H1 (cell line): Measurements from ENCODE around the gene POLA1. TPM values are rescaled to one million over a fixed set of nuclear protein-coding genes. Genes with fewer than 3 reads are reported as not detected.

Experiments
- CTCF ChIA-PET: fragments of 300-600 bp; sonication (Branson Sonifier 250); formaldehyde crosslinking; loops from one replicate; lab custom pipeline; 2021; ENCODE audit not compliant: partially characterized antibody; lab: Charles Lee
- POLR2A ChIA-PET: fragments of 300-600 bp; sonication (Branson Sonifier 250); formaldehyde crosslinking; loops from one replicate; lab custom pipeline; 2021; ENCODE audit warnings: inconsistent platforms; ENCODE audit not compliant: partially characterized antibody; lab: Charles Lee
- DNase-seq, 2 experiments: peaks; one replicate each; pipeline versions ENCODE4 v3.0.0 to v3.0.0-alpha.2; 2010 to 2022; ENCODE audit warnings: low spot score in 2 of 2, low read depth in 1 of 2, mixed read lengths in 1 of 2
- FAIRE-seq: peaks from 2 replicates; lab custom pipeline; 2011; peaks lifted over from hg19 to GRCh38; lab: Jason Lieb, UNC
- H2AFZ ChIP-seq: 2 replicates; pipeline ENCODE4 v1.8.1; 2012; ENCODE audit warnings: low read length, inconsistent platforms
- H2AK5ac ChIP-seq: 2 replicates; pipeline ENCODE4 v1.6.1; 2013; ENCODE audit warnings: low read depth, low read length
- H2BK120ac ChIP-seq: replicated peaks from 2 replicates; pipeline ENCODE3; 2013; ENCODE audit warnings: low read depth, low read length, inconsistent platforms
- H2BK12ac ChIP-seq: 2 replicates; pipeline ENCODE4 v1.6.1; 2013; ENCODE audit warnings: low read depth, low read length
- H2BK15ac ChIP-seq: 2 replicates; pipeline ENCODE4 v1.6.1; 2013; ENCODE audit warnings: low read length
- H2BK20ac ChIP-seq: 2 replicates; pipeline ENCODE4 v1.6.1; 2013; ENCODE audit warnings: low read length
- H2BK5ac ChIP-seq: 2 replicates; pipeline ENCODE4 v1.6.1; 2013; ENCODE audit warnings: low read depth, low read length
- H3K14ac ChIP-seq: 2 replicates; pipeline ENCODE4 v1.6.1; 2013; ENCODE audit warnings: inconsistent platforms; ENCODE audit not compliant: insufficient read length
- H3K18ac ChIP-seq: 2 replicates; pipeline ENCODE4 v1.6.1; 2013; ENCODE audit warnings: low read length; ENCODE audit errors: extremely low read depth
- H3K23ac ChIP-seq: 2 replicates; pipeline ENCODE4 v1.6.1; 2013; ENCODE audit warnings: inconsistent platforms; ENCODE audit not compliant: insufficient read length
- H3K23me2 ChIP-seq: 2 replicates; pipeline ENCODE4 v1.6.1; 2013; ENCODE audit warnings: low read depth, low read length
- H3K27ac ChIP-seq: 2 replicates; pipeline ENCODE4 v1.6.1; 2011; ENCODE audit warnings: low read depth, low read length, inconsistent platforms
- H3K27me3 ChIP-seq, 4 experiments: replicated peaks in 1 of 4; 1 replicate in 1 of 4; 2 replicates in 3 of 4; pipeline versions ENCODE4 v1.6.1 to v1.8.1; 2011 to 2013; ENCODE audit warnings: low read length in 3 of 4, mild to moderate bottlenecking in 3 of 4, inconsistent platforms in 2 of 4, mixed read lengths in 2 of 4, moderate library complexity in 1 of 4; ENCODE audit not compliant: control insufficient read depth in 3 of 4, insufficient read depth in 3 of 4; ENCODE audit errors: extremely low read depth in 1 of 4
- H3K36me3 ChIP-seq, 4 experiments: 2 replicates each; pipeline versions ENCODE4 v1.6.1 to v1.8.1; 2011 to 2013; ENCODE audit warnings: mild to moderate bottlenecking in 4 of 4, low read length in 3 of 4, moderate library complexity in 2 of 4, control low read depth in 1 of 4, inconsistent platforms in 1 of 4; ENCODE audit not compliant: insufficient read depth in 4 of 4, control insufficient read depth in 2 of 4
- H3K4ac ChIP-seq: replicated peaks from 2 replicates; pipeline ENCODE3; 2013; ENCODE audit warnings: low read length, low read depth, mixed read lengths, inconsistent platforms; ENCODE audit not compliant: insufficient read length
- H3K4me1 ChIP-seq, 4 experiments: replicated peaks in 1 of 4; 1 replicate in 1 of 4; 2 replicates in 3 of 4; pipeline versions ENCODE4 v1.6.1 to v1.8.1; 2011 to 2013; ENCODE audit warnings: low read length in 3 of 4, inconsistent platforms in 2 of 4, mixed read lengths in 1 of 4; ENCODE audit not compliant: insufficient read depth in 4 of 4, control insufficient read depth in 3 of 4
- H3K4me2 ChIP-seq, 2 experiments: 2 replicates each; pipeline versions ENCODE4 v1.6.1 to v1.8.1; 2011 to 2013; ENCODE audit warnings: low read depth in 2 of 2, low read length in 2 of 2, control low read depth in 1 of 2, inconsistent platforms in 1 of 2, mild to moderate bottlenecking in 1 of 2; ENCODE audit not compliant: insufficient read depth in 1 of 2
- H3K4me3 ChIP-seq, 4 experiments: fragments of 200-600, 300-600 bp in 1 of 4; sonication (generic), shearing (Covaris generic), sonication (Bioruptor Twin) in 1 of 4; 2 replicates each; pipeline versions ENCODE4 v1.5.1 to v1.8.1; 2011 to 2016; ENCODE audit warnings: low read length in 4 of 4, low read depth in 3 of 4, control low read depth in 2 of 4, inconsistent platforms in 2 of 4, mild to moderate bottlenecking in 2 of 4, mixed read lengths in 1 of 4, moderate library complexity in 1 of 4; ENCODE audit not compliant: insufficient read depth in 2 of 4; ENCODE audit errors: extremely low read depth in 1 of 4
- H3K56ac ChIP-seq: replicated peaks from 2 replicates; pipeline ENCODE3; 2013; ENCODE audit warnings: low read depth, mild to moderate bottlenecking, mixed read lengths, low read length, inconsistent platforms; ENCODE audit not compliant: insufficient read length
- H3K79me1 ChIP-seq: 2 replicates; pipeline ENCODE4 v1.6.1; 2013; ENCODE audit warnings: low read depth, low read length, control low read depth
- H3K79me2 ChIP-seq, 2 experiments: 2 replicates each; pipeline versions ENCODE4 v1.6.1 to v1.8.1; 2012 to 2013; ENCODE audit warnings: low read length in 2 of 2, mild to moderate bottlenecking in 2 of 2, inconsistent platforms in 1 of 2; ENCODE audit not compliant: insufficient read depth in 2 of 2, control insufficient read depth in 1 of 2
- H3K9ac ChIP-seq, 4 experiments: replicated peaks in 1 of 4; 1 replicate in 1 of 4; 2 replicates in 3 of 4; pipeline versions ENCODE4 v1.6.1 to v1.8.1; 2011 to 2013; ENCODE audit warnings: low read depth in 3 of 4, low read length in 3 of 4, control low read depth in 2 of 4, mild to moderate bottlenecking in 2 of 4, moderate library complexity in 2 of 4, inconsistent platforms in 1 of 4; ENCODE audit errors: extremely low read depth in 1 of 4
- H3K9me3 ChIP-seq, 2 experiments: 2 replicates each; pipeline versions ENCODE4 v1.6.1 to v1.8.1; 2012 to 2013; ENCODE audit warnings: mild to moderate bottlenecking in 2 of 2, moderate library complexity in 2 of 2, control low read depth in 1 of 2, inconsistent platforms in 1 of 2, low read depth in 1 of 2, low read length in 1 of 2, mixed read lengths in 1 of 2; ENCODE audit not compliant: insufficient read depth in 2 of 2
- H4K20me1 ChIP-seq, 2 experiments: replicated peaks in 1 of 2; 2 replicates each; pipeline versions ENCODE3 to v1.8.1; 2011 to 2013; ENCODE audit warnings: inconsistent platforms in 2 of 2, low read length in 2 of 2, mild to moderate bottlenecking in 1 of 2; ENCODE audit not compliant: insufficient read depth in 2 of 2, control insufficient read depth in 1 of 2
- H4K5ac ChIP-seq: 2 replicates; pipeline ENCODE4 v1.6.1; 2013; ENCODE audit warnings: low read length, low read depth, mixed read lengths, inconsistent platforms; ENCODE audit not compliant: insufficient read length
- H4K8ac ChIP-seq: 2 replicates; pipeline ENCODE4 v1.8.0; 2013; ENCODE audit warnings: mild to moderate bottlenecking, moderate library complexity, low read length, inconsistent platforms; ENCODE audit not compliant: insufficient read depth; ENCODE audit errors: extremely low read depth
- H4K91ac ChIP-seq: replicated peaks from 2 replicates; pipeline ENCODE3; 2013; ENCODE audit warnings: low read length, mixed read lengths, inconsistent platforms; ENCODE audit not compliant: insufficient read length
- CEBPB ChIP-seq: IDR thresholded peaks from 2 replicates; pipeline ENCODE4 v1.6.1; 2012; ENCODE audit warnings: low read depth, low read length
- GABPA ChIP-seq: IDR thresholded peaks from 2 replicates; pipeline ENCODE4 v1.6.1; 2011; ENCODE audit warnings: mild to moderate bottlenecking, low read length, moderate library complexity, borderline replicate concordance; ENCODE audit not compliant: insufficient read depth
- GTF2F1 ChIP-seq: IDR thresholded peaks from 2 replicates; pipeline ENCODE4 v1.6.1; 2012; ENCODE audit warnings: low read depth, low read length, improper control_type of control experiment, borderline replicate concordance
- JUND ChIP-seq: IDR thresholded peaks from 2 replicates; pipeline ENCODE4 v1.6.1; 2011; ENCODE audit warnings: mild to moderate bottlenecking, improper control_type of control experiment, low read length
- RAD21 ChIP-seq, 2 experiments: IDR thresholded peaks in 1 of 2; conservative IDR thresholded peaks in 1 of 2; 2 replicates each; pipeline ENCODE4 v1.6.1; 2011; ENCODE audit warnings: low read depth in 2 of 2, low read length in 2 of 2, improper control_type of control experiment in 1 of 2, inconsistent platforms in 1 of 2, mild to moderate bottlenecking in 1 of 2, moderate library complexity in 1 of 2
- RNF2 ChIP-seq: fragments of 200-900, 300-1000 bp; sonication (generic); IDR thresholded peaks from 2 replicates; pipeline ENCODE4 v1.7.1; 2016; ENCODE audit warnings: borderline replicate concordance, low read depth, mild to moderate bottlenecking, antibody characterized with exemption, low read length; ENCODE audit not compliant: poor library complexity, severe bottlenecking; ENCODE audit errors: missing control alignments
- RXRA ChIP-seq: IDR thresholded peaks from 2 replicates; pipeline ENCODE4 v1.6.1; 2011; ENCODE audit warnings: low read depth, mild to moderate bottlenecking, low read length, moderate library complexity; ENCODE audit not compliant: insufficient read depth
- WGBS, 2 experiments: shearing (Covaris generic) in 1 of 2; methylation state at CpG; one replicate each; pipeline versions ENCODE4 v1.1.6 to v1.1.7; 2013 to 2015; ENCODE audit warnings: low lambda C conversion rate in 2 of 2, mixed read lengths in 2 of 2, inconsistent platforms in 1 of 2, low coverage in 1 of 2, missing lambda C conversion rate in 1 of 2; ENCODE audit not compliant: insufficient replicate concordance in 2 of 2, insufficient coverage in 1 of 2, insufficient read length in 1 of 2; ENCODE audit errors: extremely low coverage in 1 of 2, missing lambda C conversion rate in 1 of 2; 5-methylcytosine and 5-hydroxymethylcytosine counted together
- polyA plus RNA-seq, 7 experiments: library from polyadenylated mRNA; depleted of rRNA in 3 of 7; stranded (reverse) in 5 of 7; unstranded in 2 of 7; fragments of >200 nt in 5 of 7; fragments of 200-250 nt in 2 of 7; gene quantifications; 1 replicate in 5 of 7; 2 replicates in 1 of 7; 4 replicates in 1 of 7; pipeline versions ENCODE4 v1.2.1 to v1.2.3, GENCODE V29; 2011 to 2013; ENCODE audit warnings: missing spikeins in 2 of 7, mixed read lengths in 2 of 7
- total RNA-seq: library from RNA; stranded (reverse); fragmentation: NEBNext Ultra II Directional; extraction: Animal tissue kit (Norgen Biotek cat#: 25700); gene quantifications from 2 replicates; pipeline ENCODE4 v1.2.1, GENCODE V29; 2021
- TF ChIP-seq, protein P1 (sequence below): IDR thresholded peaks from 2 replicates; pipeline ENCODE4 v1.6.1; 2012; ENCODE audit warnings: inconsistent platforms
- TF ChIP-seq, protein P2 (sequence below), 3 experiments: IDR thresholded peaks; 1 replicate in 2 of 3; 2 replicates in 1 of 3; pipeline versions ENCODE4 v1.5.1 to v1.6.1; 2011; ENCODE audit warnings: low read length in 3 of 3, mild to moderate bottlenecking in 3 of 3, inconsistent platforms in 2 of 3, low read depth in 1 of 3, moderate library complexity in 1 of 3; ENCODE audit not compliant: insufficient read depth in 1 of 3; ENCODE audit errors: control extremely low read depth in 1 of 3

POLA1 gene
- total and polyA plus RNA-seq, 2 of the 8 experiments (the other 6 are each of a cell fraction or from before 2014, with no cell fraction given): 5.6 to 34.9 TPM

DNA sequence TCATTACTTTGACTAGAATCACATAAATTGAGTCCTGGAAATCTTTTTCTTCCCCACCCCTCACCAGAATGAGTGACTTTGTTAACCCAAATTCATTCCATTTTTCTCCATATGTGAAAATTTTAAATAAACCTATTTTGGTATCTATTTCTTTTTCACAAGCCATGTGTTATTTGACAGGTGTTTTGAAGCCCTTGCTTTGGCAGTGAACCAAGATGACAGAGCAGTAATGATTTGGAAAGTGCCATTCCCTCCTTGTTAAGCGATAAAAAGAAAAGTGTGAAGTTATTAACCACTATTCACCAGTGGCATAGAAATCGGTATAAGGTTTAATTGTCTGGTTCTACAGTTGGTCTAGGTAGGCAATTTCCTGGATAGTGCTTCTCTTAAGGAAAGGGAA, 66.1 kb downstream of the POLA1 start:
- Histone ChIP-seq H3K9me3 (no peaks in the 10 kb centered on the region), H3K56ac (no peak overlapping the region), H4K20me1 (no peaks in the 10 kb centered on the region), H2BK20ac (no peak overlapping the region), H3K27ac (no peak overlapping the region), H3K79me2 (no peaks in the 10 kb centered on the region), H4K5ac (no peak overlapping the region), H4K91ac (no peak overlapping the region), H3K79me1 (no peaks in the 10 kb centered on the region), H4K8ac (no peak overlapping the region), H3K36me3 (peaks cover 2 to 20% (median 9%) of the 10 kb centered on the region in 4 experiments; a peak in 5 of 8 replicates), H3K23me2 (no peaks in the 10 kb centered on the region), H3K27me3 (no peaks in the 10 kb centered on the region), H2BK15ac (no peak overlapping the region), H3K14ac (no peak overlapping the region), H2AFZ (no peak overlapping the region), H3K4me1 (no peaks in the 10 kb centered on the region), H3K23ac (no peak overlapping the region), H3K18ac (no peak overlapping the region), H2BK120ac (no peak overlapping the region), H3K4ac (no peak overlapping the region), H2BK12ac (no peak overlapping the region), H3K4me2 (no peak overlapping the region), H2BK5ac (no peak overlapping the region), H3K9ac (no peak overlapping the region), H3K4me3 (no peak overlapping the region), H2AK5ac (no peak overlapping the region)
- FAIRE-seq (no peak), DNase-seq (no peak)
- ChIA-PET POLR2A (no interaction called here), CTCF (no interaction called here)
- WGBS, 2 experiments: 93% methylated on average over 2 of the region's 2 CpGs; no CpG with 5 or more reads in 1 of the 2 experiments
- TF ChIP-seq JUND (no peak), CEBPB (no peak), GABPA (no peak), RNF2 (no peak), RAD21 (IDR thresholded peaks at IDR 0.05 in 1 of 2, conservative IDR thresholded peaks at IDR 0.05 in 1 of 2; ENCODE audit: low read depth in 2 of 2, low read length in 2 of 2) (no peak), GTF2F1 (no peak), RXRA (no peak)
- TF ChIP-seq, protein P1, sequence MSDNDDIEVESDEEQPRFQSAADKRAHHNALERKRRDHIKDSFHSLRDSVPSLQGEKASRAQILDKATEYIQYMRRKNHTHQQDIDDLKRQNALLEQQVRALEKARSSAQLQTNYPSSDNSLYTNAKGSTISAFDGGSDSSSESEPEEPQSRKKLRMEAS: no peak
- TF ChIP-seq, protein P2, sequence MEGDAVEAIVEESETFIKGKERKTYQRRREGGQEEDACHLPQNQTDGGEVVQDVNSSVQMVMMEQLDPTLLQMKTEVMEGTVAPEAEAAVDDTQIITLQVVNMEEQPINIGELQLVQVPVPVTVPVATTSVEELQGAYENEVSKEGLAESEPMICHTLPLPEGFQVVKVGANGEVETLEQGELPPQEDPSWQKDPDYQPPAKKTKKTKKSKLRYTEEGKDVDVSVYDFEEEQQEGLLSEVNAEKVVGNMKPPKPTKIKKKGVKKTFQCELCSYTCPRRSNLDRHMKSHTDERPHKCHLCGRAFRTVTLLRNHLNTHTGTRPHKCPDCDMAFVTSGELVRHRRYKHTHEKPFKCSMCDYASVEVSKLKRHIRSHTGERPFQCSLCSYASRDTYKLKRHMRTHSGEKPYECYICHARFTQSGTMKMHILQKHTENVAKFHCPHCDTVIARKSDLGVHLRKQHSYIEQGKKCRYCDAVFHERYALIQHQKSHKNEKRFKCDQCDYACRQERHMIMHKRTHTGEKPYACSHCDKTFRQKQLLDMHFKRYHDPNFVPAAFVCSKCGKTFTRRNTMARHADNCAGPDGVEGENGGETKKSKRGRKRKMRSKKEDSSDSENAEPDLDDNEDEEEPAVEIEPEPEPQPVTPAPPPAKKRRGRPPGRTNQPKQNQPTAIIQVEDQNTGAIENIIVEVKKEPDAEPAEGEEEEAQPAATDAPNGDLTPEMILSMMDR (IDR thresholded peaks at IDR 0.05; ENCODE audit: control extremely low read depth in 1 of 3, insufficient read depth in 1 of 3, low read depth in 1 of 3, low read length in 3 of 3): no peak
